SU-DHL-6 (cell line): Measurements from ENCODE around the gene CBY1.

Experiments used
- CTCF ChIP-seq: fragments of 200-600 bp; sonication (generic); IDR thresholded peaks from one replicate; pipeline ENCODE4 v1.5.1; 2017; ENCODE audit warnings: antibody characterized with exemption, mild to moderate bottlenecking, low read length, moderate library complexity; ENCODE audit not compliant: insufficient read depth, poor library complexity, severe bottlenecking
- EZH2phosphoT487 ChIP-seq: fragments of 200-600 bp; sonication (generic), shearing (Covaris generic); conservative IDR thresholded peaks from 2 replicates; pipeline ENCODE4 v1.6.1; 2018; ENCODE audit warnings: mild to moderate bottlenecking, antibody characterized with exemption, low read length, moderate library complexity, mixed read lengths

GRCh38 chr22:38706901-38707195 is 50.4 kb downstream of the CBY1 start:
- no peak for TF ChIP-seq CTCF
- TF ChIP-seq EZH2phosphoT487 = no peak
